Left hindlimb (tissue), 1 donor: ENCODE data around the gene EPB42.
"Not testable (repeated sequence)": the region's sequence is repeated elsewhere in the genome, so short reads cannot be mapped to it uniquely, and the experiment has no call there.

Source experiments
- DNase-seq: peaks from one replicate; pipeline ENCODE4 v3.0.0-alpha.2; 2018

EPB42 gene

DNA sequence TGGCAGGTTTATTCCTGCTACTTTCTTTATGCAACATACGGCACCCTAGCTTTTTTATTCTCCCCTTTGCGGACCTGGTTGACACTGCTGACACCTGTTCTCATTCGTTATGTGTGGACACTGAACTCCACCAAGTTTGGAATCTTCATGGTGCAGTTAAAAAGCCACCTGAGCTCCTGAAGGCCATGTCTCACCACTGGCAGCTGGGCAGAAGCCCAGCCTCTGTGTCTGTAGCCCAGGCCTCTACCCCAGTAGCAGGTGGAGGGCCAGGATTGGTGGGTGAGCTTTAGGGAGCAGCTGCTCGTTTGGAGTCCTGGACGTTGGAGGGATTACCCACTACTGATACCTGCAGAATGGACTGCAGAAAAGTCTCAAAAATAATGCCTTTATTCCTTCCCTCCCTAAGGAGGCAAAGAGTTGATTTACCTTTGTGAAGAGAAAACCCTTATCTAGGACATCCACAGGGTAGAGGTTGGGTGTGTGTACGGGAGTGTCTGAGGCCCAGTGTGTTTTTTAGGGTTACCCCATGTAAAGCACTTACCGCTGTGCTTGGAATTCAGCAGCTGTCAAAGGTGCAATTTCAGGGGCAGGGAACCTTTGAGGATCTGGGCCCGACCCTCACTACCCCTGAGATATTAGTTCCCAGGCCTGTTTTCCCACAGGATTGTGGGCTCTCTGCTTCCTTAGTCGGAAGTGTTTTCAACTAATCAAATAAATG, 36.3 kb downstream of the EPB42 start:
- no peak for DNase-seq

DNA sequence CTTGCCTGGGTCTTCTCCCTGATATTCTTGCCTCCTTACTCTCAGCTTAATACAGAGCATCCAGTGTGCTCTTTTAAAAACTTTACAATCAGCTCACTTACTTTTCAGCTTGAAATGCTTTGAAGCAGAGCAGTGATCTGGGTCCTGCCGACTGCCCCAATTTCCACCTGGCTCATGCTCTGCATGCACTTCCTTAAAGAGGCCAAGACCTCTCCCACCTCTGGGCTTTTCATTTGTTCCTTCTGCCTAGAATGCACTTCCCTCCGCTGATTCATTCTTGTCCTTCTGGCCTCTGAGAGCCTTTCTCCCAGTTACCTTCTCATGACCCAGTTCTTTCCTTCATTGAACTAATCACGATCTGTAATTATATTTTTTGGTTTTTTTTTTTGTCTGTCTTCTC, 37.5 kb downstream of the EPB42 start:
- DNase-seq: no peak

DNA sequence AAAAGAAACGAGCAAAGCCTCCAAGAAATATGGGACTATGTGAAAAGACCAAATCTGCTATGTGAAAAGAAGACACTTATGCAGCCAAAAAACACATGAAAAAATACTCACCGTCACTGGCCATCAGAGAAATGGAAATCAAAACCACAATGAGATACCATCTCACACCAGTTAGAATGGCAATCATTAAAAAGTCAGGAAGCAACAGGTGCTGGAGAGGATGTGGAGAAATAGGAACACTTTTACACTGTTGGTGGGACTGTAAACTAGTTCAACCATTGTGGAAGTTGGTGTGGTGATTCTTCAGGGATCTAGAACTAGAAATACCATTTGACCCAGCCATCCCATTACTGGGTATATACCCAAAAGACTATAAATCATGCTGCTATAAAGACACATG, 43.7 kb downstream of the EPB42 start:
- not testable (repeated sequence) for DNase-seq

DNA sequence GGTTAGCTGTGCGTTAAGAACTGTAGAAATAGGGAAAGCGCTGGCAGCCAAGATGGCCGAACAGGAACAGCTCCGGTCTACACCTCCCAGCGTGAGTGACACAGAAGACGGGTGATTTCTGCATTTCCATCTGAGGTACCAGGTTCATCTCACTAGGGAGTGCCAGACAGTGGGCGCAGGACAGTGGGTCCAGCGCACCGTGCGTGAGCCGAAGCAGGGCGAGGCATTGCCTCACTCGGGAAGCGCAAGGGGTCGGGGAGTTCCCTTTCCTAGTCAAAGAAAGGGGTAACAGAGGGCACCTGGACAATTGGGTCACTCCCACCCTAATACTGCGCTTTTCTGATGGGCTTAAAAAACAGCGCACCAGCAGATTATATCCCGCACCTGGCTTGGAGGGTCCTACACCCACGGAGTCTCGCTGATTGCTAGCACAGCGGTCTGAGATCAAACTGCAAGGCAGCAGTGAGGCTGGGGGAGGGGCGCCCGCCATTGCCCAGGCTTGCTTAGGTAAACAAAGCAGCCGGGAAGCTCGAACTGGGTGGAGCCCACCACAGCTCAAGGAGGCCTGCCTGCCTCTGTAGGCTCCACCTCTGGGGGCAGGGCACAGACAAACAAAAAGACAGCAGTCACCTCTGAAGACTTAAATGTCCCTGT, 45.0 kb downstream of the EPB42 start:
- DNase-seq: not testable (repeated sequence)

DNA sequence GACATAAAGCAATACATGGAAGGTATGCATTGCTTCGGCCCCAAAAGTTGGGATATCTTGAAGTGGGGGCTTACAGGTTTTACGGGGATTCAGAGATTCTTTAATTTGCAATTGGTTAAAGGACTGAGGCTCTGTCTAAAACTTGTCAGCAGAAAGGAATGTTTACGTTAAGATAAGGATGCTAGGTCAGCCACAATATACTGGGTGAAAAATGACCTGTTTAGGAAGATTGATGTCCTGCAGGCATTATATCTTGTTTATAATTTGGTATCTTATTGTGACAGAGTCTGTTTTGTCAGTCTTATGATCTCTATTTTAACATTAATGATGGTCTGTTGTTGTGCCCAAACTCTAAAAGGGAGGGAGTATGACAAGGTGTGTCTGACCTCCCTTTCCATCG, 50.9 kb downstream of the EPB42 start:
- DNase-seq: no peak

DNA sequence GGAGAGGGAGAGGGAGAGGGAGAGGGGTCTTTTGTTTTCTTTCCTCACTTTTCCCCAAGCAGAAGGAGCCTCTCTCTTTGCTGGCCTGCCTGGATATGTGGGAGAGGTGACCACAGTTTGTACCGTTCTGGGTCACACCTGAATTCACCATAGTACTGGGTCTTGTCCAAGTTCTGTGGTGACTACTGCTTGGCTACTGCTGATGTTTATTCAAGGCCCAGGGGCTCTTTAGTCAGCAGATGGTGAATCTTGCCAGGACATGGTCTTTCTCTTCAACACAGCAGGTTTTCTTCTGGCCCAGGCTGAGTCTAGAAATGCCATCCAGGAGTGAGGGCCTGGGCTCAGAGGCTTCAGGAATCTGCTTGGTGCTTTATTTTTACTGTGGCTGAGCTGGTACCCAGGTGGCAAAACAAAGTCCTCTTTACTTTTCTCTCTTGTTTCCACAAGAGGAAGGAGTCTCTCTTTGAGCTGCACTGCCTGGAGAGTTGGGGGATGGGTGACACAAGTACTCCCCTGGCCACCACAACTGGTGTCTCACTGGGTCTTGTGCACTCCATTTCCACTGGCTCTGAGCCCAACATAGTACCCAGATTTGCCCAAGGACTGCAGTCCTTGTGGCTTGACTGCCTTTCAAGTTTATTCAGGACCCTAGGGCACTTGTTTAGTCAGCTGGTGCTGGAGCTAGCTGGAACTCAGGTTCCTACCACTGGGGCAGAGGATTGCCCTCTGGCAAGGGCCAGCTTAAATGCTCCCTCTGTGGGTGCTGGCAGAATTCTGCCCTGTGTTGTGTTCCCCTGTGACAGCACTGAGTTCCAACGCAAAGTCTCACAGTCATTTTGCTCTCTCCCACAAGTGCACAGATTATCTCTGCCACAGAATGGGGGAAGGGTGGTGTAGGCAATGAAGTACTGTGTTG, 52.4 kb downstream of the EPB42 start:
- DNase-seq: no peak

DNA sequence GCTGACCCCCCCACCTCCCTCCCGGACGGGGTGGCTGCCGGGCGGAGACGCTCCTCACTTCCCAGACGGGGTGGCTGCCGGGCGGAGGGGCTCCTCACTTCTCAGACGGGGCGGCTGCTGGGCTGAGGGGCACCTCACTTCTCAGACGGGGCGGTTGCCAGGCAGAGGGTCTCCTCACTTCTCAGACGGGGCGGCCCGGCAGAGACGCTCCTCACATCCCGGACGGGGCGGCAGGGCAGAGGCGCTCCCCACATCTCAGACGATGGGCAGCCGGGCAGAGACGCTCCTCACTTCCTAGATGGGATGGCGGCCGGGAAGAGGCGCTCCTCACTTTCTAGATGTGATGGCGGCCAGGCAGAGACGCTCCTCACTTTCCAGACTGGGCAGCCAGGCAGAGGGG, 53.6 kb downstream of the EPB42 start:
- DNase-seq: not testable (repeated sequence)

DNA sequence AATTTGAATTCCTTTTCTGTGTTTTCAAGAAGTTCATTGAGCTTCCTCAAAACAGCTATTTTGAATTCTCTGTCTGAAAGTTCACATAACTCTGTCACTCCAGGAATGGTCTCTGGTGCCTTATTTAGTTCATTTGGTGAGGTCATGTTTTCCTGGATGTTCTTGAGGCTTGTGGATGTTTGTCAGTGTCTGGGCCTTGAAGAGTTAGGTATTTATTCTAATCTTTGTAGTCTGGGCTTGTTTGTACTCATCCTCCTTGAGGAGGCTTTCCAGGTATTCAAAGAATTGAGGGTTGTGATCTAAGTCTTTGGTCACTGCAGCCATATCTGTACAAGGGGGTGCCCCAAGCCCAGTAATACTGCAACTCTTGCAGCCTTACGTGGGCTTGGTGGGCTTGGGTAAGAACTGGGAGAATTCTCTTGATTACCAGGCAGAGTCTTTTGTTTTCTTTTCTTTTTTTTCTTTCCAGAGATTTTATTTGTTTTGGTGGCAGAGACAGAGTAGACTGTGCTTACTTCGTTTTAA, 55.0 kb downstream of the EPB42 start:
- DNase-seq: no peak

DNA sequence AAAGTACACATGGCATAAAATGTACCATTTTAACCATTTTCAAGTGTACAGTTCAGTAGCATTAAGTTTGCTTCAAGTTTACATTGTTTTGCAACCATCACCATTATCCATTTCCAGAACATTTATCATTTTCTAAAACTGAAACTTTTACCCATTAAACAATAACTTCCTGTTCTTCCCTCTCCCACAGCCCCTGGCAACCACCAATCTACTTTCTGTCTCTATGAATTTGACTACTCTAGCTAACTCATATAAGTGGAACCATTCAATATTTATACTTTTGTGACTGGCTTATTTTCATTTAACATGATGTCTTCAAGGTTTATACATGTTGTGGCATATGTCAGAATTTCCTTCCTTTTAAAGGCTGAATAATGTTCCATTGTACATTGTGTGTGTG, 67.5 kb downstream of the EPB42 start:
- no peak for DNase-seq

DNA sequence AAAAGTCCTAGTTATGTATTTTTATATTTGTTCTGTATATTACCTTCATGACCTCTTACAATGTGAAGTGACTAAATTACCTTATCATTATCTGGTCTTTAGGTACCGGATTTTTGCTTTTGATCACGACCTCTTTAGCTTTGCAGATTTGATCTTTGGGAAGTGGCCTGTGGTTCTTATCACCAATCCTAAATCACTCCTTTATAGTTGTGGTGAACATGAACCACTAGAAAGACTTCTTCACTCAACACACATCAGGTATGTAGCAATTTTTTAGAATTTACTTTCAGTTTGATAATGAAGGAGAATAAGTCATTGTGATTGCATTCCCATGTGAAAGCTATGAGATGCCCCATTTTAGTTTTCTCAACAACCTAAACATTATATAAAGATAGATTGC, 69.1 kb downstream of the EPB42 start:
- no peak for DNase-seq

DNA sequence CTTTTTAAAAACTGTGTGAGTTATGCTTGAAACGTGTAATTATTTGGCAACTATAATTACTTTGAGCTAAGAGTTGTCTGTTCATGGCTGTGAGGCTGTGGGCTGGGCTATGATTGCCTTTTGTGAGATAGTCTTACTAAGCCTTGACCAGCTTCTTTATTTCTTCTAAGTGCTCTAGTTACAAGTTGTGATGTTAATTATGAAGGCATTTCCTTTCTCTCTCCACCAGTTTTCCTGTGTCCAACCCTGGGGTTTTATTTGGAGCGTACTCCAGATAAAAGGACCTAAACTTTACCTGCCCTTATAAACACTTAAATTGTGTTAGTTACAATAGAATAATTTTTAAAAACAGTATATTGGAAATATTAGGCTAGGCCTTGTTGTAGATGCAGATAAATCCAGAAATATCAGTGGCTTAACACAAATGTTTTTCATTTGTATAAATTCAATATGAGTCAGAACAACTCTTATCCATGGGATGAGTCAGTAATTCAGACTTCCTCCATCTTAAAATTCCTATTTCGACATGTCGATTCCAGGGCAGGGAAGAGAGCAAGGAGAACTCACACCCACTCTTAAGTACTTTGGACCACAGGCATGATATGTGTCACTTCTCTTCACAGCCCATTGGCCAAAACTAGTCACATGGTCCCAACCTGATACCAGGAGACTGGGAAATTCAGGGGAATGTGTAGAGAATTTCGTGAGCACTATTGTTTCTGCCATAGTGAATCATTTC, 70.5 kb downstream of the EPB42 start:
- DNase-seq: no peak
